DMS153 treated with DMSO at 0.1 percent for 48 hours (cell line): ENCODE results near the gene MAD2L2.

ENCODE experiments used
- DNase-seq: peaks from one replicate; lab custom pipeline; 2025; ENCODE audit not compliant: unreplicated experiment; lab: John Stamatoyannopoulos, UW

MAD2L2 gene

GRCh38 chr1:11705596-11705995 lies 24.6 kb upstream of the MAD2L2 start:
- DNase-seq, result no peak

DNA sequence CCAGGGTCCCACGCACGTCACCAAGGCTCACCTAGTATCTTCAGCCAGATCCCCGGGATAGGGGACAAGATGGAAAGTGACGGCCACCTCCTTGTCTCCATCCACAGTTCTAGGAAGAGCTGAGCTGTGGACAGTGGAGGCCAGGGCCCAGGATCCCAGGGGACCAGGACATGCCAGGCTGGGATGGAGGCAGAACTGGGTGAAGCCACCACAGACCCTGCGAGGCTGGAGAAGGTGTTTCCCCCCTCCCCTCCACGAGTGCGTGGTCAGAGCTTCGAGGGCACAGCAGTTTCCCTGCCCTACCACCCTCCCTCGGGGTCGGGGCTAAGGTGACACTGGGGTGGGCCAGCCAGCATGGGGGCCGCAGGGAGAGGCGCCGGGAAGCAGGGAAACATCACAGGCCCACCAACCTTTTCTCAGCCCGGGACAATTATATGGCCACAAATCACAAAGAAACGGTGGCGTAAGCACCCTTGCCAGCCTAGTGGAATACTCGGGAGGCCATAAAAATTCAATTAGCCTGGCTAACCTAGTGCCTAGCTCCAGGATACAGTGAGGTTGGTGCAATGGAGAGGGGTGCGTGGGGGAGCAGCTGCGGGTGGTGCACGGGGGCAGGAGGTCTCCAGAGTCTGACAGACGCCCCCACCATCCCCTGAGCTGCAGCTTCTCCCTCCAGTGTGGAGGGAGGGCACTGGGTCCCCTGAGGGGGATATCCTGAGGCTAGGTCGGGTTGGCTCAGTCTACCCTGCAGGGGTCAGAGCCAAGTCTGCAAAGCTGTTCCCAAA lies 23.9 kb upstream of the MAD2L2 start:
- no peak for DNase-seq

DNA sequence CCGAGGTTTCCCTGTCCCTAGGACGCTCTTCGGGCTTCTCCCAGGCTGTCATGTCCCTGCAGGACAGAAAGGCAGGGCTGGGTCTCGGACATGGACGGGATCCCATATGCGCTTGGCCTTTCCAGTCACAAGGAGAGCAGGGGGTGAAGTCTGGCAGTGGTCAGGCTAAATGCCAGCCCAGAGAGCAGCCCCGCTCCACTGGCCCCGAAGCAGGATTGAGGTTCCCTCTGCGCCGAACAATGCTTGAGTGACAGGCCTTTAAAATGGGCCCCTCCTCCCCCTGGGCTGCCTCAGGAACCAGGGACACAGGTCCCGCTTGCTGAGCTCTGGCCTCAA lies 23.2 kb upstream of the MAD2L2 start:
- DNase-seq, result no peak

DNA sequence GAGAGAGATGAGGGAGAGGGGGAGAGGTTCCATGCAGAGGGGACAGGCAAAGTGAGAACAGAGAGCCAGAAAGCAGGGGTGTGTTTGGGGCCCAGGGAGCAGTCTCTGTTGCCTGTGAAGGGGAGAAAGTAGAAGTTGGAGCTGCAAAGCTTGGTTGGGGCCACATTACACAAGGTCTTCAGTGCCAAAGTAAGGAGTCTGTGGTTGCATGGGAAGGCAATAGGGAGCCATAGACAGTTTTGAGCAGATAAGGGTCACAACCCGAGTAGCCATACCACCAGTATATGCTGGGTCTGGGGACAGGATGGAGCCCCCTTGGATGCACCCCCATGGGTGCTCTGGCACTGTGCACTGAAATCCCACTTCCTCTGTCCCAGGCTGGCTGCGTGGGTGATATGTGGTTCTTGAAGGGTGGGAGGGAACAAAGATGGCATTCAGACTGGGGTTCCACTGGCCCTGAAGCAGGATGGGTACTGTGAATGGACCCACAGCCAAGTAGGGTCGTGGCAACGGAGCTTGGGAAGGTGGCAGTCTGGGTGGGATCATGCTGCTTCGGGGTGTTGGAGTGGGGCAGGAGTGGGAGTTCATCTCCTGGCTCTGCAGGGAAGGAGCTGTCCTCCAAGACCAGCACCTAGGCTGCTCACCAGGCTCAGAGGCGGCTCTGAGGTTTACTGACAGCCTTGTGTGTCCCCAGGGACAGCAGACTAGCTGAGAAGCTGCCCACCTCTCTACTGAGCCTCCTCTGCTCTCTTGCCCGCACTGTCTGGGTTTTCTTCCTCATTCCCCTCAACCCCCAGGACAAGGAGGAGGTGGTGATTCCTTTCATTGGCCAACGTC lies 22.6 kb upstream of the MAD2L2 start:
- DNase-seq, result no peak

- DNase-seq, result no peak
Observed at GRCh38 chr1:11701981-11702803, 21.2 kb upstream of the MAD2L2 start.

GRCh38 chr1:11701551-11701961 lies 20.6 kb upstream of the MAD2L2 start:
- no peak for DNase-seq

- no peak for DNase-seq
Observed at GRCh38 chr1:11700601-11701467, 19.9 kb upstream of the MAD2L2 start.

- no peak for DNase-seq
Observed at GRCh38 chr1:11697893-11698210, 16.9 kb upstream of the MAD2L2 start.

DNA sequence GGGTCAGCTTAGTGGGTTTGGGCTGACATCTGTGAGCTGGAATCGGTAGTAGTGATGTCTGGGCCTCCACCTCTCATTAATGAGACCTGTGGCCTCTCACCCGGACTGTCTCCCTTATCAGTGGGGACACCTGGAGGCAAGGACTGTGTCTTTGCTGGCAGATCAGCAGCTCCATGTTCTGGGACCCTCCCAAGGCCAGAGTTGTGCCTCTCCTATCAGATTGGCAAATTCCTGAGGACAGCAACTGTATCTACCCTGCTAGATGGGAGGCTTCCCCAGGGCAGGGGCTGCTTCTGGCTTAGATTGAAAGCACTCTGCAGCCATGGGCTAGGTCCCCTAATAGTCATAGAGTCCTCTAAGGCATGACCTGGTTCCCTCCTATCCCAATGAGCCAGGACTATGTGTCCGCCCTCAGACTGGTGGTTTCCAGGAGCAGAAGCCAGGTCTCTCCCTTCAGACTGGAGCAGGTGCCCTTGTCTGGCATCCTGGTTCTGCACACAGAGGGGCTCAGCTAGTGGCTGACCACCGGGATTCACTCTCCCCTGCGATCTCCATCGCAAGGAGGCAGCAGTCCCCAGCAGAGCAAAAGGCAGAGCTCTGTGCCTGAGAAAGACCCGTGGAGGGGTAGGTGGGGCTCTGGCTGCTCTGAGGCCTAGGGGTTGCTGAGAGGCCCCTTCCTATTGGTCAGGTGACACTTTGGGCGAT lies 16.4 kb upstream of the MAD2L2 start:
- no peak for DNase-seq

DNA sequence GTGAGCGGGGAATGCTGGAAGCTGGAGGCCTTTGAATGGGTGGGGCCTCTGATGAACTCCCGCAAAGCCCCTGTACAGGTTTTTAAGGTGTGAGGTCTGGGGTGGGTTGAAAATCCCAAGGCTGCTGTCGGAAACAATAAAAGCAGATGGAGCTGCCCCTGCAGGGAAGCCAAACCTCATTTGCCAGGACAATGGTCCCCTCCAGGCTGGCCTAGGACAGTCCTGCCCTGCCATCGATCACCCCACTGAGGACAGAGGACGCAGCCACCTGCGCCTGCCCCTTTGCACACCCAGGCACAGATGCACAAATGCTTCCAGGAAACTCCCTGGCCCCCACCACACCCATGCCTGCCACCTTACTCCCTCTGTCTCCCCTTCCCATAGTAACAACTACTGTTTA lies 14.9 kb upstream of the MAD2L2 start:
- no peak for DNase-seq

DNA sequence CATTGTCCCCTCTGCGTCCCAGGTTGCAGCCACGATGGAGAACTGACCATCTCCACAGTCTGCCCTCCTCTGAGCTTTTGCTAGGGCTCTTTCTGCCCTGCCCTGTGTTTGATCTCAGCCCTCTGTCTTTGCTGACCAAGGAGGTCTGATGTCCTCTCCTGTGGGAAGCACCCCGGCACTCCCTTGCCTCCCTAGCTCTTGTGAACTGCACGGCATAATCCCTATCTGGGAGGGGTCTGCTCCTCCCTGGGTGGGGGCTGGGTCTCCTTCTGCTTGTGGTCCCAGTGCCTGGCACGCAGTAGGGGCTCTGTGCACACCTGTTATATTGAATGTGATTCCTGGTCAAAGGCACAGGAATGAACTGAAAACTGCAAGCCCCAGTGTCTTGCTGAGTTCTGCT lies 13.0 kb upstream of the MAD2L2 start:
- DNase-seq, result no peak

DNA sequence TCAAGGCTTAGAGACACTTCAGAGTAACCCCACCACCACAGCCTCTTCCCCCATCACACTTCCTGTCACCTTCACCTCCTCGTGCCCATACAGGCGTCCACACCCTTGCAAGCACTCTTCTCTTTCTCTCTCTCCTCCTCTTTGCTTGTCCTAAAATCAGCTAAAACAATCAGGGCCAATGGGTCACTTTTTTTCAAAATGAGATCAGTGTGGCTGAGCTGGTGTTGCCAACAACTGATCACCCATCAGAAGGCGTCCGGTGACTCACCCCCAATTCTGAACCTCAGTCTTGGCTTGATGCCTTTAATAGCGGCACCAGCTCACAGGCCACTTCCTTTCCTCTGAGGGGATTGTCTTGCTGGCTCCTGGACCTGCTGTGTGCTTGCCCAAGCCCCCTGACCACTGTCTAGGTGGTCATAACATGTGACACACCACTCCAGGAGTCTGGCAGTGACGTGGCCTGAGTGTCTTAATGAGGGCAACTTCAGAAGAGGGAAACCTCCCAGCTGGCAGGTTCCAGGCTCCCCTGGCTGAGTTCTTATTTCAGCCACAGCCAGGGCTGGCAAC lies 12.2 kb upstream of the MAD2L2 start:
- no peak for DNase-seq

DNA sequence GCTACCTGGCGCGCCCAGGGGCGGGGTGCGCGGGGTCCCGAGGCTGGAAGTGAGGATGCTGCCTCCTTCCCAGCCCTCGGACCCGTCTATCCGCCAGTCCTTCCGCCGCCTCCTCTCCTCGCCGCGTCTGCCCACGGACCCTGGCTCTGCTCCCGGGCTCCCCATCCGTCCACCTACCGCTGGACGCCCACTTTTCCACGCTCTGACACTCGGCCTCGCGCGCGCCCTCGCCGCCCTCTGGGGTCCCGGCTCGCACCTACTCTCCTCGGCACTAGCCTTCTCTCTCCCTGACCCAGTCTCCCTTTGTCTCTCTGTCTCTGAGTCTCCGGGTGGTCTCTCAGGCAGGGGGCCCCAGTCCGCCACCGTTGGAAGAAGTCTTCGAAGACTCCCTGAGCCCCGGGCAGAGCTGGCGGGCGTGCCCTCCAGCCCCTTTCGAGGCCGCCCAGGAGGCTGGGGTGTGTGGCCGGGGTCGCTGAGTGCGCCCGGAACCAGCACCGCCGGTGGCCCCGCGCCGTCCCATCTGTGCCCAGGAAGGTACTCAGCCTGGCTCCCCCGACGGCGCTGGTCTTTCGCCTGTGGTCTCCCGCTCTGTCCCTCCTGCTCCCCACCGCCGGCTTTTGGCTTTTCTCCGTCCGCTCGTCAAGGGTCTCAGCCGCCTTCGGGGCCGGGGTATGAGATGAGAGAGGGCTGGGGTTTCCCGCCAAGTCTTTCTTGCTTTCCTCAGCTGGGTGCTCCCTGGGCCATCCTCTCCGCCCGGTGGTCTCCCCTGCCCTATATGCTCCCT lies 11.2 kb upstream of the MAD2L2 start:
- DNase-seq, result no peak

- DNase-seq, result peak; percentile 48
Observed at GRCh38 chr1:11691302-11691914, 10.5 kb upstream of the MAD2L2 start, which contains the start of gene DRAXIN. DRAXIN (plus strand) TSS chr1:11691710; CDS start chr1:11706259, 14,549 bp downstream.

DNA sequence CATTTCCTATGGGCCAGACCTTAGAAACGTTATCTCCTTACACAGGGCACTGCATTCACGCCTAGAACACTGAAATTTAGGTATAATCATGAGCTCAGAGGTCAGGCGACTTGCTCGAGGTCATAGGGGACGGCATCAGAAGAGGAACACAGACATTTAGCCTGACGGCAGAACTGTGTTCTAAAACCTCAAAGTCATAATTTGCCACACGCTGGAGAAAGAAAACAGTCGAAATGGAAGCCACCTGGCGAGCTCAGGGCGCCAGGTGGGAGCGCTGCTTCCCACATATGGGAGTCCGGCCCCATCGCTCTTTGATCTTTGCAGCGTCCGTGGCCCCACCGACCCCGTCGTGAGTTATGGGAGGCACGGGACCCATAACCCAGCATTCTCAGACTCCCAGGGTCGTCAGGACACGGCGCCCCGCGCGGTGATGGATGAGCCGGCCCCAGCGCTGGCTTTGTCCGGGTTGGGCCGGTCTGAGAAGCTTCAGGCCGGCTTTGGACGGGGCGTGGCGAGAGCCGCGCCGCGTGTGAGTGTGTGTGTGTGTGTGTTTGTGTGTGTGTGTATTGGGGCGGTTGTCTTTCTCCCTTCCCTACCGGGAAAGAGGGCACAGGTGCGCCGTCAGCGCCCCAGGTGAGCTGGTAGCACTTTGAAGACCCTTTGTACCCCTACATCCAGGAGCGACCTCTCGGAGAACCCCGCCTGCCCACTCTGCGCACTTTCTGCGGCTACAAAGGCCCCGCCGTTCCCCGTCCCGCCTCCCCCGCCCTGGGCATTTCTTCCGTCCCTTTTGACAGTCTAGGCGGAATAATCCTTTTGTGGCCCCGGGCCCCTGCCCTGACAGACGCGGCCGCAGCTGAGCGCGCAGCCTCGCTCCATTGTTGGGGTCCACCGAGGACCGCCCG lies 9.7 kb upstream of the MAD2L2 start:
- DNase-seq, result peak; percentile 40

GRCh38 chr1:11688506-11688905 lies 7.6 kb upstream of the MAD2L2 start:
- no peak for DNase-seq

DNA sequence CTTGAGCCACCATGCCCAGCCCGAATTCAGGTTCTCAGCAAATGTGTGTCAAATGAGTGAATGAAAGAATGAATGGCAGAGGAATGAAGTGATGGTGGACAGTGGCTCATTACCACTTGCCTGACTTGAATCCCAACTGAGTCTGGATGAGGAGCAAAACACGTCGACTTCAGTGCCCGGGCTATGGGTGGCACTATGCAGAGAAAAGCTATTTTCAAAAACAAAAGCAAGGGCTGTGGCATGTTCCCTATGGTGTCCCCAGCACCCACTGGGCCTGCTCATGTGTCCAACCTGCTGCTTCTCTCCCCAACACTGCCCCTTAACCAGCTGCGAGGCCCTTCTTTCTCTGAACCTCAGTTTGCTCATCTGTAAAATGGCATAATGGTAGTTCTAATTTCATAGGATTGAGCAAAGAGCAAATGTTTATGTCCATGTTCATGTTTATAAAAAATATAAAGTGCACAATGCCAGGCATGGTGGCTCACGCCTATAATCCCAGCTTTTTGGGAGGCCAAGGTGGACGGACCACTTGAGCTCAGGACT lies 4.3 kb upstream of the MAD2L2 start:
- DNase-seq, result no peak
